Measurements from ENCODE around the gene ORM1.

Gene ORM1

GRCh38 chr9:114371343-114371944 lies 48.5 kb downstream of the ORM1 start:
- 90% methylated on average over 7 of the region's 7 CpGs for WGBS
- Histone ChIP-seq H3K36me3 (ENCODE audit: insufficient read depth, low read length) (peaks cover 19% of the 10 kb centered on the region), H3K9me3 (ENCODE audit: insufficient read depth, low read depth, low read length) (no peaks in the 10 kb centered on the region), H3K4me3 (ENCODE audit: low read length) (no peak overlapping the region), H3K9ac (ENCODE audit: low read depth, low read length) (no peak overlapping the region), H3K27ac (ENCODE audit: low read depth, low read length) (peak overlapping the region; percentile 93; the same call in 1 of the 2 replicates), H3K27me3 (ENCODE audit: insufficient read depth, low read length) (no peaks in the 10 kb centered on the region), H3K4me1 (ENCODE audit: insufficient read depth, low read length) (peaks cover 40% of the 10 kb centered on the region)

GRCh38 chr9:114371973-114372917 lies 49.3 kb downstream of the ORM1 start:
- H3K9me3 ChIP-seq (ENCODE audit: insufficient read depth, low read depth, low read length): no peaks in the 10 kb centered on the region
- H3K36me3 ChIP-seq (ENCODE audit: insufficient read depth, low read length): peaks cover 23% of the 10 kb centered on the region
- H3K27me3 ChIP-seq (ENCODE audit: insufficient read depth, low read length): no peaks in the 10 kb centered on the region
- H3K4me1 ChIP-seq (ENCODE audit: insufficient read depth, low read length): peaks cover 40% of the 10 kb centered on the region
- no peak overlapping the region for H3K27ac ChIP-seq (ENCODE audit: low read depth, low read length)
- no peak overlapping the region for H3K4me3 ChIP-seq (ENCODE audit: low read length)
- no peak overlapping the region for H3K9ac ChIP-seq (ENCODE audit: low read depth, low read length)
- 72% methylated on average over 14 of the region's 14 CpGs for WGBS

DNA sequence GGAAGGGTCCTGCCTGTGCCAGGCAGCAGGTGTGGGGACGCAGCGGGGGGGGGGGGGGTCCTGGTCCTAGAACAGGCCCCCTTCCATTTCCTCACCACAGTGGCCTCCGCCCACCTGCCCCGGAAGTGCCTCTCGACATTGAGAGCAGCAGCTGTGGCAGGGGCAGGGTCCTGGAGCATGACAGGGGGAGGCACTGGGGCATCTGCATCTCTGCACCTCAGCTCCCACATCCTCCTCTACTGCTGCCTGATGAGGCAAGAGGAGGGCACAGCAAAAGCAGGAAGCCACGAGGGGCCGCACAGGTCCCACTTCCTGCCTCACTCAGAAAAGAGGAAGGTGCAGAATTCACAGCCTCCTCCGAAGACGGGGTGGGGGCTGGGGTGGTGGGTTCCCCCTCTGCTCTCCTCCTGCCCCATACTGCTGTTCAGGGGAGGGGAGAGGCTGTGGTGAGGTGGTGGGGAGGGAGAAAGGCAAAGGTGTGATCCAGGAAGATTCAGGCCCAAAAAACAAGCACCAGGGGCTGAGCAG lies 50.1 kb downstream of the ORM1 start:
- Histone ChIP-seq H3K9me3 (ENCODE audit: insufficient read depth, low read depth, low read length) (no peaks in the 10 kb centered on the region), H3K4me1 (ENCODE audit: insufficient read depth, low read length) (peaks cover 40% of the 10 kb centered on the region), H3K27me3 (ENCODE audit: insufficient read depth, low read length) (no peaks in the 10 kb centered on the region), H3K36me3 (ENCODE audit: insufficient read depth, low read length) (peaks cover 15% of the 10 kb centered on the region), H3K4me3 (ENCODE audit: low read length) (no peak overlapping the region), H3K27ac (ENCODE audit: low read depth, low read length) (no peak overlapping the region), H3K9ac (ENCODE audit: low read depth, low read length) (no peak overlapping the region)
- WGBS: 82% methylated on average over 7 of the region's 9 CpGs

DNA sequence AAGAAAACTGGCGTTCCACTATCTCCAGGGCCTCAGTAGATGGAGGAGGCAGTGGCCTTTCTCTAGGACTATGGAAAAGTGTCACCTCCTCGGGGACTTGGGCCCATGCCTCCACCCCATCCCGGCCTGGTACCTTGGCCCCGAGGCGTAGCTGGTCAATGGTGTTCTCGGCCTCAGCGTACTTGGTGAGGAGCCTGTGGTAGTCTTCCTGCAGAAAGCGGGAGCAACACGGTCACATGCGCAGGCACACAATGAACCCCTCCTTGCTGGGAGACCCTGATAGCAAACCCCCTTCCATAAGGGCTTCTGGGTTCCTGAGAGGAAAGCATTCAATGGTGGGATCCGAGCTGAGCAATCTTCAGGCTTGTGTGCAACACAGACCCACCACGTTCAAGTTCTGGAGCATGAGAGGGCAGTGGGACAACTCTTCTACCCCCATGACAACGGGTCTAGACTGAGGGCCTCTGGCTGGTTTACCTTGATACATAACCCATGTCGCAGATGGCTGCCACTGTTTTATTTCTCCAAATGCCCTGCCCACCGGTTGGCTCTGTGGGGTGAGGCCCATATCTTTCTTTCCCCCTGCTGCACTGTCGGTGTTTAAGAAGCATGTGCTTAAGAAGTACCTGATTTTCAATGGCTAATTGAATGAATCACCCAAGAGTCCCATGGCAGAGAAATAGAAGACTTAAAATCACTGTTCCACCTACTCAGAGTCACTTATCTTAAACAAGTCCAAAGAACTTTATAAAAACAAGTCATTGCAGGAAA lies 51.2 kb downstream of the ORM1 start:
- WGBS: 96% methylated on average over 15 of the region's 16 CpGs
- H3K36me3 ChIP-seq (ENCODE audit: insufficient read depth, low read length): peaks cover 8% of the 10 kb centered on the region
- H3K4me3 ChIP-seq (ENCODE audit: low read length): no peak overlapping the region
- no peak overlapping the region for H3K9ac ChIP-seq (ENCODE audit: low read depth, low read length)
- H3K27me3 ChIP-seq (ENCODE audit: insufficient read depth, low read length): no peaks in the 10 kb centered on the region
- H3K4me1 ChIP-seq (ENCODE audit: insufficient read depth, low read length): peaks cover 40% of the 10 kb centered on the region
- H3K27ac ChIP-seq (ENCODE audit: low read depth, low read length): no peak overlapping the region
- H3K9me3 ChIP-seq (ENCODE audit: insufficient read depth, low read depth, low read length): no peaks in the 10 kb centered on the region

GRCh38 chr9:114374936-114375335 lies 52.0 kb downstream of the ORM1 start:
- Histone ChIP-seq H3K4me1 (ENCODE audit: insufficient read depth, low read length) (peaks cover 35% of the 10 kb centered on the region), H3K4me3 (ENCODE audit: low read length) (no peak overlapping the region), H3K36me3 (ENCODE audit: insufficient read depth, low read length) (peaks cover 8% of the 10 kb centered on the region), H3K9me3 (ENCODE audit: insufficient read depth, low read depth, low read length) (no peaks in the 10 kb centered on the region), H3K27me3 (ENCODE audit: insufficient read depth, low read length) (no peaks in the 10 kb centered on the region), H3K9ac (ENCODE audit: low read depth, low read length) (0 out of 2 replicates have a peak overlapping the region, but pooled peaks have one; percentile 31), H3K27ac (ENCODE audit: low read depth, low read length) (no peak overlapping the region)
- 53% methylated on average over 9 of the region's 9 CpGs for WGBS

DNA sequence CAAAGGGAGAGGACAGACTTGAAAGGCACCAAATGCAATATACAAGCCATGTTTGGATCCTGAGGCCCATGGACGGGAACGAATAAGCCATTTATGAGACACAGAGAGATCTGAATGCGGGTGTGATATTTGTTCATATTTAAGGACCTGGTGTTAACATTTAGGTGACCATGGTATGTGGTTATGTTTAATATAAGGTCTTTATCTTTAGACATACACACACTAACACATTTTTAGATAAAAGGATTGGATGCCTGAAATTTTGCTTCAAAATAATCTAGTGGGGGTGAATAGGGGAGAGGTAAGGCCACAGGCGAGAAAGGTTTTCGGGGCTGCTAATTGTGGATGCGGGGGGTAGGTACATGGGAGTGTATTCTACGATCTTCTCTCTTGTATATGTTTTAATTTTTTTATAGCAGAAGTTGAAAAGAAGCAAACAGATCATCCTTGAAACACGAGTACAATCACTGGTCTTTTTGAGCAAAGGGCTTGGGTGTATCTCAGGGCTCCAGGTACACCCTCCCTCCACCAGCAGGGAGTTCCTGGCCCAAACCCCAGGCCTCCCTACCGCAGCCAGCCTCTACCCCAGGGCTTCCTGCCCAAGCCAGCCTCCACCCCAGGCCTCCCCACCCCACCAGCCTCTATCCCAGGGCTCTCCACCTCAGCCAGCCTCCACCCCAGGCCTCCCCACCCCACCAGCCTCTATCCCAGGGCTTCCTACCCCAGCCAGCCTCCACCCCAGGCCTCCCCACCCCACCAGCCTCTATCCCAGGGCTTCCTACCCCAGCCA lies 52.7 kb downstream of the ORM1 start:
- Histone ChIP-seq H3K9ac (ENCODE audit: low read depth, low read length) (0 out of 2 replicates have a peak overlapping the region, but pooled peaks have one; percentile 31), H3K4me3 (ENCODE audit: low read length) (no peak overlapping the region), H3K9me3 (ENCODE audit: insufficient read depth, low read depth, low read length) (no peaks in the 10 kb centered on the region), H3K4me1 (ENCODE audit: insufficient read depth, low read length) (peaks cover 32% of the 10 kb centered on the region), H3K27me3 (ENCODE audit: insufficient read depth, low read length) (no peaks in the 10 kb centered on the region), H3K27ac (ENCODE audit: low read depth, low read length) (no peak overlapping the region), H3K36me3 (ENCODE audit: insufficient read depth, low read length) (peaks cover 13% of the 10 kb centered on the region)
- 93% methylated on average over 9 of the region's 9 CpGs for WGBS
